ENCODE results near the gene ADCY2. TPM values are rescaled to one million over a fixed set of nuclear protein-coding genes. Genes with fewer than 3 reads are reported as not detected.
"Not testable (repeated sequence)": the region's sequence is repeated elsewhere in the genome, so short reads cannot be mapped to it uniquely, and the experiment has no call there.

The ADCY2 gene
- total and polyA plus RNA-seq, 2 experiments from 2014 or later: 2.2 to 4.7 TPM

- no peak overlapping the region for H3K4me3 ChIP-seq
- TF ChIP-seq, protein P1, sequence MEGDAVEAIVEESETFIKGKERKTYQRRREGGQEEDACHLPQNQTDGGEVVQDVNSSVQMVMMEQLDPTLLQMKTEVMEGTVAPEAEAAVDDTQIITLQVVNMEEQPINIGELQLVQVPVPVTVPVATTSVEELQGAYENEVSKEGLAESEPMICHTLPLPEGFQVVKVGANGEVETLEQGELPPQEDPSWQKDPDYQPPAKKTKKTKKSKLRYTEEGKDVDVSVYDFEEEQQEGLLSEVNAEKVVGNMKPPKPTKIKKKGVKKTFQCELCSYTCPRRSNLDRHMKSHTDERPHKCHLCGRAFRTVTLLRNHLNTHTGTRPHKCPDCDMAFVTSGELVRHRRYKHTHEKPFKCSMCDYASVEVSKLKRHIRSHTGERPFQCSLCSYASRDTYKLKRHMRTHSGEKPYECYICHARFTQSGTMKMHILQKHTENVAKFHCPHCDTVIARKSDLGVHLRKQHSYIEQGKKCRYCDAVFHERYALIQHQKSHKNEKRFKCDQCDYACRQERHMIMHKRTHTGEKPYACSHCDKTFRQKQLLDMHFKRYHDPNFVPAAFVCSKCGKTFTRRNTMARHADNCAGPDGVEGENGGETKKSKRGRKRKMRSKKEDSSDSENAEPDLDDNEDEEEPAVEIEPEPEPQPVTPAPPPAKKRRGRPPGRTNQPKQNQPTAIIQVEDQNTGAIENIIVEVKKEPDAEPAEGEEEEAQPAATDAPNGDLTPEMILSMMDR (IDR thresholded peaks at IDR 0.05; ENCODE audit: low read depth, low read length): no peak
- no peaks in the 10 kb centered on the region for H3K36me3 ChIP-seq
- H3K9me3 ChIP-seq (ENCODE audit: low read depth): no peaks in the 10 kb centered on the region
- H3K4me1 ChIP-seq (ENCODE audit: low read depth): peaks cover 8% of the 10 kb centered on the region
- H3K27ac ChIP-seq: no peak overlapping the region
- DNase-seq (ENCODE audit: low read depth in 1 of 2, low spot score in 1 of 2): no peak
- H3K27me3 ChIP-seq: no peaks in the 10 kb centered on the region
Measured at GRCh38 chr5:7419846-7420245, 23.9 kb downstream of the ADCY2 start.

DNA sequence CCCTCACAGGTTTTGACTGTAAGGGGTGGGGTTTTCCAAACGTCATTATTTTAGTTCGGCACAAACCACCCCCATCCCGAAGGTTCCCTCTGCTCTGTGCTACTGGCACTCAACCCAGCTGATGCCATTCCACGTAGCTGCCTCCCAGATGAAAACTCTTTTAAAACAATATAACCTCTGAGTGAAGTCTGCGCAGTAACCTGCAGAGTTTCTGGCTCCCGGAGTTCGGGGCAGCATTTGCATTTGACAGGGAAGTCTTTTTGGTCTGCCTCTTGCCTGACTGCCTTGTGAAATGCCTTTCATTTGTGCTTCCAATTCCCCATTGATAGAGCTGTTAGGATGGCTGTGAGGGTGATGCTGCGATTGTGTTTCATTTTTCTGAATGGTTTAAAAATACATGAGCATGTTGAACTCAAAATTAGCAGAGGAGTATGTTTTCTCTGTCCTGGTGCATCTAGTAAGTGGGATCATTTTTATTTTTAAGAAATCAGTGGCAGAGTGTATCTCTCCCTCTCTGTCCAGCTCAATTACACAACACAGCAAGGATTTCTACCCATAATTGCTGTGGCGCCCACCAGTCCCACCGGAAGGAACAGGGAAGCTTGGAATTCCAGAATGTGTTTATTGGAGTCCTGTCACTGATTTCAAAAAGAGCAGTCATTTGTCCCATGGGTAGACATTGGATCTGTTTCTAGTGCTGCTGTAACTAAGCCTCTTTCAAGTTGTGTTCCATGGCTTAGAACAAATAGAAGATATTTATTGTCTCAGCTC lies 24.8 kb downstream of the ADCY2 start:
- TF ChIP-seq, protein P1 (IDR thresholded peaks at IDR 0.05; ENCODE audit: low read depth, low read length): no peak
- H3K36me3 ChIP-seq: no peaks in the 10 kb centered on the region
- H3K27me3 ChIP-seq: no peaks in the 10 kb centered on the region
- no peak for DNase-seq (ENCODE audit: low read depth in 1 of 2, low spot score in 1 of 2)
- no peak overlapping the region for H3K27ac ChIP-seq
- no peaks in the 10 kb centered on the region for H3K9me3 ChIP-seq (ENCODE audit: low read depth)
- no peak overlapping the region for H3K4me3 ChIP-seq
- H3K4me1 ChIP-seq (ENCODE audit: low read depth): no peaks in the 10 kb centered on the region

DNA sequence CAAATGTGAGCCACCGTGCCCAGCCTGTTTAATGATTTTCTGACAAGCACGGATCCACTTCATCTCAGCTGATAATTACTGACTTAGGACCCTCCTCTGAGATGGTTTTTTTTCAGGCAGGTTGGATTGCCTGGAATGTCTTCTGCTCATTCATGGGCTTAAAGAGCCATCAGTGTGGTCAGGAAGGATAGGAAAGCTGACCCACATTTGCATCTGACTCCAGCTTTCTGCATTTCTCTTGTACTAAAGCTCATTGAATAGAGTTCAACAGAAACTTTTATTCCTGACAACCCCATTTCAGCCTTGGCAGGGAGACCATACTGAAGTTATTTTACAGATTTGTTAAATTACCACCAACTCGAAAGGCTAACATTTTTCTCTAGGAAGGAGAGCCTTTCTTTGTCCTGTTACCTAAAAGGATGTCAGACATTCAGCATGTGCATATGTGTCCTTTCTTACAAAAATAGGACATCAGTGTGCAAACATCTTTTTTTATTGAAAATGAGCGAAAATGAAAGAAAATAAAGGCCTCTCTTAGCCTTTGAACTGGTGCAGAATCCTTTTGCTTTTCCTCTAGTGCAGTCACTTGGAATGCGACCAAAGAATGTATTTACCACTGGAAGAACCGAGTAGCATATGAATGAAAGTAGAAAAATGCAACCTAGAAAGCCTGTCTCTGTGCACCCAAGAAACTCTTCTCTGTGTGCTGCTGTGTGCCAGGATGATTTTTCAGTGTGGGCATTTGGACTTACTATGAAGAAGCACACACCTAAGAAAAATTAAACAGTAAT lies 26.6 kb downstream of the ADCY2 start:
- Histone ChIP-seq H3K27me3 (no peaks in the 10 kb centered on the region), H3K4me3 (no peak overlapping the region), H3K36me3 (no peaks in the 10 kb centered on the region), H3K4me1 (ENCODE audit: low read depth) (no peaks in the 10 kb centered on the region), H3K27ac (no peak overlapping the region), H3K9me3 (ENCODE audit: low read depth) (no peaks in the 10 kb centered on the region)
- DNase-seq (ENCODE audit: low read depth in 1 of 2, low spot score in 1 of 2): no peak
- TF ChIP-seq, protein P1 (IDR thresholded peaks at IDR 0.05; ENCODE audit: low read depth, low read length): no peak

DNA sequence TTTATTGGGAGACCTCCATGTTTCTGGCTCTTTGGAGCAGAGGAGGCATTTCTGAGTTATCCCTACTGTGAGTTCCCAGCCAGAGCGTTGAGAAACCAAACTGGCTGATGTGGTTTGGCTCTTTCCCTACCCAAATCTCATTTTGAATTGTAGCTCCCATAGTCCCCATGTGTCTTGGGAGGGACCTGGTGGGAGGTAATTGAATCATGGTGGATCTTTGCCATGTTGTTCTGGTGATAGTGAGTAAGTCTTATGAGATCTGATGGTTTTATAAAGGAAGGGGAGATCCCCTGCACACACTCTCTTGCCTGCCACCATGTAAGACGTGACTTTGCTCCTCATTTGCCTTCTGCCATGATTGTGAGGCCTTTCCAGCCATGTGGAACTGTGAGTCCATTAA lies 27.3 kb downstream of the ADCY2 start:
- DNase-seq (ENCODE audit: low read depth in 1 of 2, low spot score in 1 of 2); H3K36me3 ChIP-seq; H3K27ac ChIP-seq; H3K9me3 ChIP-seq (ENCODE audit: low read depth); H3K4me1 ChIP-seq (ENCODE audit: low read depth); H3K4me3 ChIP-seq; H3K27me3 ChIP-seq: not testable (repeated sequence)

DNA sequence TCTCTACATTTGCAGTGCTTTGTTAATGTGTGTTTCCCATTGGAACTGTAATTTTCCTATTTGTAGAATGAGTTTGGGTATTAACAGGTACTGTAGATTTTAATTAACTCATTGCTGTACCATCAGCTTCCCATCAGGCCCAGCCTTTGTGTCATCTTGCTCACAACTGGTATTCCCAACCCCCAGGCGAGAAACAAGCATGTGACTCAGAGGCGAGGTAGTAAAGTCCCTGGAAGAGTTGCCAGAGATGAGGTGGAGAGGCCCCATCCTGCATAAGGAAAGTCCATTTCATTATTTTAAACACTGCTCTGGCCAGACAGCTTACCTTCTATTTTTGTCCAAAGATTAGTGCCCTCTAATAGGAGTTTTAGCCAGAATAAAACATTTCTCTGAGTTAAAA lies 29.9 kb downstream of the ADCY2 start:
- no peak overlapping the region for H3K27ac ChIP-seq
- H3K9me3 ChIP-seq (ENCODE audit: low read depth): no peaks in the 10 kb centered on the region
- no peak for DNase-seq (ENCODE audit: low read depth in 1 of 2, low spot score in 1 of 2)
- no peaks in the 10 kb centered on the region for H3K27me3 ChIP-seq
- no peaks in the 10 kb centered on the region for H3K4me1 ChIP-seq (ENCODE audit: low read depth)
- H3K36me3 ChIP-seq: no peaks in the 10 kb centered on the region
- TF ChIP-seq, protein P1 (IDR thresholded peaks at IDR 0.05; ENCODE audit: low read depth, low read length): no peak
- H3K4me3 ChIP-seq: no peak overlapping the region

DNA sequence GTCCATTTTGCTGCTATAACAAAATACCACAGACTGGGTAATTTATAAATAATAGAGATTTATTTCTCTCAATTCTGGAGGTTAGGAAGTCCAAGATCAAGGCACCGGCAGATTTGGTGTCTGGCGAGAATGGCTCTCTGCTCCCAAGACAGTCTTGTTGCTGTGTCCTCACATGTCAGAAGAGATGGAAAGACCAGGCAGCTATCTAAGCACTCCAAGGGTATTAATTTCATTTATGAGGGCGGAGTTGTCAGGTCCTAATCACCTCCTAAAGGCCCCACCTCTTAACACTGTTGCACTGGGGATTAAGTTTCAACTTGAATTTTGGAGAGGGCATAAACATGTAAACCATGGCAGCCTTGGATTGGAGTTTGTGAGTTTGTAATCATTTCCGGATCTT lies 30.3 kb downstream of the ADCY2 start:
- H3K27me3 ChIP-seq: no peaks in the 10 kb centered on the region
- no peak overlapping the region for H3K4me3 ChIP-seq
- no peaks in the 10 kb centered on the region for H3K36me3 ChIP-seq
- DNase-seq (ENCODE audit: low read depth in 1 of 2, low spot score in 1 of 2): no peak
- H3K4me1 ChIP-seq (ENCODE audit: low read depth): no peaks in the 10 kb centered on the region
- H3K27ac ChIP-seq: no peak overlapping the region
- no peaks in the 10 kb centered on the region for H3K9me3 ChIP-seq (ENCODE audit: low read depth)
- TF ChIP-seq, protein P1 (IDR thresholded peaks at IDR 0.05; ENCODE audit: low read depth, low read length): no peak

All from cardiac muscle cell (in vitro differentiated cells and primary cell).